Heart left ventricle (tissue), 13 donors: ENCODE results near the gene ACADL.

Source experiments
- CTCF ChIP-seq, 12 donors: fragments of 200-600 bp; sonication (generic) in 4 of 12; IDR thresholded peaks; one replicate each; pipeline versions ENCODE4 v1.5.0 to v1.8.0; 2018 to 2022; ENCODE audit warnings: antibody characterized with exemption in 12 of 12, mild to moderate bottlenecking in 5 of 12
- POLR2A ChIP-seq, 2 donors: fragments of 450-650 bp; IDR thresholded peaks; one replicate each; pipeline ENCODE4 v1.6.1; 2017; ENCODE audit warnings: antibody characterized with exemption in 2 of 2, mild to moderate bottlenecking in 2 of 2, moderate library complexity in 2 of 2
- donor health status: ischemic (EF 13 %, LVEDD 7.1; RV severe dilation, severe dysfunction).
- donor health status: DM: no; HTN: yes; CAD: no.
- donor health status: DM: no; HTN: no; CAD: no.
- donor health status: ischemic (EF 25% LVEDD 6.9; RV normal size, moderate dysfunction).
- donor health status: ischemic (EF 25% LVEDD 5.7; RV mildly dilated, moderate dysfunction).
- donor health status: ischemic (EF 35%, LVEDD 5.7; RV mildly dilated, moderate dysfunction).
- donor health status: nonischemic (EF 11% LVEDD 7.7; RV severe dilation, severe dysfunction).
- donor health status: DM: yes; HTN: yes; CAD: no.
- donor health status: PGD.
- donor health status: ischemic (EF 29% LVEDD 5.4; RV normal size, mild dysfunction).
- donor health status: nonischemic (EF 23%, LVEDD 6.1; RV moderate dilation, normal function).

- TF ChIP-seq CTCF (IDR thresholded peaks at IDR 0.05) (no peak), POLR2A (IDR thresholded peaks at IDR 0.05) (no peak)
These were observed 77.6 kb downstream of the ACADL start for GRCh38 chr2:210147614-210148013.
